OCI-LY1 (cell line): ENCODE data around the gene ME3.

Experiments
- EZH2 ChIP-seq: fragments of 200-600 bp; sonication (generic), shearing (Covaris generic); IDR thresholded peaks from 2 replicates; pipeline ENCODE4 v1.8.0; 2017; ENCODE audit warnings: borderline replicate concordance, mixed run types, mild to moderate bottlenecking, antibody characterized with exemption, low read length, moderate library complexity, mixed read lengths
- TF ChIP-seq, protein P1 (sequence below): fragments of 200-600 bp; sonication (generic), shearing (Covaris generic); IDR thresholded peaks from 2 replicates; pipeline ENCODE4 v1.5.1; 2017; ENCODE audit warnings: mild to moderate bottlenecking, antibody characterized with exemption, low read length, moderate library complexity, mixed read lengths

DNA sequence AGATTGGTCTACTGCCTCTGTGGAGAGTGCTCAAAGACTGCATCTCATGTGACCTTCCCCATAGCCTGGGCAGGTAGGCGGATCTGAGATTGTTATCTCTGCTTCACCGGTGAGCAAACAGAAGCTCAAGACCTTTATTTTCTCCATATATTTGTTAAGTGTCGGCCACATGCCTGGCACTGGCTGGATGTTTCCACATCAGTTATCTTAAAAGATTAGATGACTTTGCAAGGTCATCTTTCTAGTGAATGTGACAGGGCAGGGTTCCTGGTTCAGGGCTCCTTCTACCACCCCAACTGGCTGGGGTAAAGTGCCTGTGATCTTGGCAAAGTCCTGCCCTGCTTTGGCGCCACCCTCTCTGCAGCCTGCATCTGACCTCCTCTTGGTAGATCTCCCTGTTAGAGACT lies 172.7 kb downstream of the ME3 start:
- TF ChIP-seq, protein P1, sequence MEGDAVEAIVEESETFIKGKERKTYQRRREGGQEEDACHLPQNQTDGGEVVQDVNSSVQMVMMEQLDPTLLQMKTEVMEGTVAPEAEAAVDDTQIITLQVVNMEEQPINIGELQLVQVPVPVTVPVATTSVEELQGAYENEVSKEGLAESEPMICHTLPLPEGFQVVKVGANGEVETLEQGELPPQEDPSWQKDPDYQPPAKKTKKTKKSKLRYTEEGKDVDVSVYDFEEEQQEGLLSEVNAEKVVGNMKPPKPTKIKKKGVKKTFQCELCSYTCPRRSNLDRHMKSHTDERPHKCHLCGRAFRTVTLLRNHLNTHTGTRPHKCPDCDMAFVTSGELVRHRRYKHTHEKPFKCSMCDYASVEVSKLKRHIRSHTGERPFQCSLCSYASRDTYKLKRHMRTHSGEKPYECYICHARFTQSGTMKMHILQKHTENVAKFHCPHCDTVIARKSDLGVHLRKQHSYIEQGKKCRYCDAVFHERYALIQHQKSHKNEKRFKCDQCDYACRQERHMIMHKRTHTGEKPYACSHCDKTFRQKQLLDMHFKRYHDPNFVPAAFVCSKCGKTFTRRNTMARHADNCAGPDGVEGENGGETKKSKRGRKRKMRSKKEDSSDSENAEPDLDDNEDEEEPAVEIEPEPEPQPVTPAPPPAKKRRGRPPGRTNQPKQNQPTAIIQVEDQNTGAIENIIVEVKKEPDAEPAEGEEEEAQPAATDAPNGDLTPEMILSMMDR = no peak
- TF ChIP-seq EZH2 = no peak
